Measurements from ENCODE around the gene NTRK2. TPM values are rescaled to one million over a fixed set of nuclear protein-coding genes. Genes with fewer than 3 reads are reported as not detected.

Gene NTRK2
- 0.01 to 0.03 TPM (median 0.03 TPM) in 5 replicates for total RNA-seq (2022; extraction: Qiagen RNA extraction; ENCODE audit: low read depth)

GRCh38 chr9:84669288-84670137, at the start of gene NTRK2:
NTRK2 (plus strand) TSS chr9:84669729; CDS start chr9:84670749, 1,020 bp downstream.

Measured in A549 treated with DMSO at 1 μM for 4 hours (cell line).